DMS79 treated with DMSO at 0.1 percent for 48 hours (cell line): ENCODE results near the gene IL20.
A peak's percentile ranks its signal among the peaks of the same experiment; 100 is the strongest.

ENCODE experiments used
- DNase-seq: peaks from one replicate; lab custom pipeline; 2025; lab: John Stamatoyannopoulos, UW

IL20 gene

GRCh38 chr1:206904423-206905142 lies 39.2 kb downstream of the IL20 start:
- no peak for DNase-seq

DNA sequence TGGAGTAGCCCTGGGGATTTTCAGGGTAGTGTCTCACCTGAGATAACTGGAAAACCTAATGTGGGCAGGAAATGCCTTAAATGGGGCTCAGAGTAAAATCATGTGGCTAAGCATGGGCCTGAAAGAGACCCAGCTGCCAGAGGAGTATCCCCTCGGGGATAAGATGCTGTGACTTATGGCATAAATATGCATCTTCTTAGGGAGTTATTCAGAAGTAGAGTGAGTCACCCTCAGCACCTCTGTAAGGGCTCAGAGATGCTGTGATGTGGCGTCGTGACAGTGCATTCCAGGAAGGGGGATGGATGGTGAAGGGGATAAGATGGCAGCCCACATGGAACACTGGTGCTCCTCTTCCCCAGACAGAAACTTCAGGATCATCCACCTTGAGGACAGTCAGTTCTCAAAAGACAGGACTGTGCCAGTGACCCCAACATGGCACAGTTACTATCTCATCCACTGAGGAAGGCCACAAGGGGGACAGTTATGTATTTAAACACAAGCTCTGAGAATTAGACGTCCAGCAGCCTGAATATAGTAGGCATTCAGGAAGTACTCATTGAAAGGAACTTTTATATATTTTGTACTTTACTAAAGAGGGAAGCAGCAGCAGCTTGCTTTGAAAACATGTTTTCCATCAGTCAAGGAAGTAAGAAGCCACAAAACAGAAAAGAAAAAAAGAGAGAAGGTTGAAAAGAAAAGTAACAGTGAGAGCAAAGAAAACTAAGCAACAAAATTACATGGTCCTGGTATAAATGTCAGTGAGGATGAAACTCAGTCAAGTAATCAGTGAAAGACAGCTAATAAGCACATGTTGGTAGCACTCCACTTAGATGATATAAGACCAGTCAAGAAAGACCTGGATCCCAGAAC lies 40.1 kb downstream of the IL20 start:
- no peak for DNase-seq

GRCh38 chr1:206907304-206907991 lies 42.0 kb downstream of the IL20 start:
- no peak for DNase-seq

DNA sequence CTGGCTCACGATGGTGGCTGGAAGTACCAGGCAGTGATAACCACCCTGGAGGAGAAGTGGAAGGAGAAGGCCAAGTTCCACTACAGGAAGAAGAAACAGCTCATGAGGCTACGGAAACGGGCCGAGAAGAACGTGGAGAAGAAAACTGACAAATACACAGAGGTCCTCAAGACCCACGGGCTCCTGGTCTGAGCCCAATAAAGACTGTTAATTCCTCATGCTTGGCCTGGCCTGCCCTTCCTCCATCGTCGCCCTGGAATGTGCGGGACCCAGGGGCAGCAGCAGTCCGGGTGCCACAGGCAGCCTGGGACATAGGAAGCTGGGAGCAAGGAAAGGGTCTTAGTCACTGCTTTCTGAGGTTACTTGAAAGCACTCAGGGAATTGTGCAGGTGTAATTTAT lies 42.6 kb downstream of the IL20 start:
- no peak for DNase-seq

DNA sequence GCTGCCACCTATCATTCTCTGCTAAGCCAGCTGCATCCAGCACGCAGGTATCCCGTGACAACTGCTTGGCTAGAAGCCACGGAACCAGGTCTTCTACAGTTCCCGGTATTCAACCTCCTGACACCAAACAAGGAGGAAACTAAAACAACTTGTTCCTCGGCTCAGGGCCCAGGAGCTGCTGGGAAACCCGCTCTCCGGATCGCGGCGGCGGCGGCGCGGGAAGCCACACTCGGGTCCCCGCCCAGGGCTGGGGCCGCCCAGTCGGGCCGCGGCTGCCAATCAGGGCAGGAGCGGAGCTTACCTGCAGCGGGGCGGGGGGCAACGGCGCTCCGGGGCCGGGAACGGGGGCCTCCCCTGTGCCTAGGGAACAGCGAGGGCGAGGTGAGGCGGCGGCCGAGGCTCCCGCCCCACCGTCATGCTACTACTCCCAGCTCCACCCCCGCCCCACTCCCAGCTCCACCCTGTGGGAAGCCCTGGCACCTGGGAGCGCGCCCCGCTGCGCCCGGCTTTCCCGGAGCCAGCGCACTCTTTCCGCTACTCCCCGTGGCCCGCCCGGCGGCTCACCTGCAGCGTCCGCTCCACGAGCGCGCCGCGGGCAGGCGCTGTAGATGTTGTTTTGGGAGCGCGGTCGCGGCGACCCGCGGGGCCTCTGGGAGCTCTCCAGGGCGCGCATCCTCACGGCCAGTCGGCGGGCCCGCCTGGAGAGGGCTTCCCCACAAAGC lies 43.9 kb downstream of the IL20 start:
- DNase-seq: peak; percentile 79

GRCh38 chr1:206909883-206910318 lies 44.5 kb downstream of the IL20 start:
- no peak for DNase-seq

- peak; percentile 54 for DNase-seq
These were observed 45.7 kb downstream of the IL20 start for GRCh38 chr1:206911064-206911663.

GRCh38 chr1:206912445-206913095 lies 47.1 kb downstream of the IL20 start:
- DNase-seq: peak; percentile 84

DNA sequence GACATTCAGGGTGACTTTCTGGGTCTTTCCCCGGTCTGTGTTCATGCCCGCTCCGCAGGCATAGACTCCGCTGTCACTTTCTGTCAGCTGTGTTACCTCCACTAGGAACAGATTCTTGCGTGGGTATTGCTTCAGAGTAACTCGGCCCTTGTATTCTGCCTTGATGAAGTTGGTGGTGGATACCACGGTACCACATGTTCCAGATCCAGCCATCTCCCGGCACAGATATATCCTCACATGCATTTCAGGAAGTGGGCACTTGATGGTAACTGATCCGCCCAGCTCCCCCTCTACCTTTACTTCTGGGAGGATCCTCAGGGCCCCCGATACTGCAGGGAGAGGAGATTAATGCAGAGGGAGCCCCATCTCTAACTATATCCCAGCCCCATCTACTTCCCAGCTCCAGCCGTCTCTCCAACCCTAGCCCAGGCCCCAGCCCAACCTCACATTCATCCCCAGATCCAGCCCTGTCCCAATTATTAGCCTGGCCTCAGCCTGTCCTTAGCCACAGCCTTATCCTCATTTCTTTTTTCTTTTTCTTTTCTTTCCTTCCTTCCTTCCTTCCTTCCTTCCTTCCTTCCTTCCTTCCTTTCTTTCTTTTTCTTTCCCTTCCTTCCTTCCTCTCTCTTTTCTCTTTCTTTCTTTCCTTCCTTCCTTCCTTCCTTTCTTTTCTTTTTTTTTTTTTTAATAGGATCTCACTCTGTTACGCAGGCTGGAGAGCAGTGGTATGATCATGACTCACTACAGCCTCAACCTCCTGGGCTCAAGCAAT lies 48.5 kb downstream of the IL20 start:
- no peak for DNase-seq

DNA sequence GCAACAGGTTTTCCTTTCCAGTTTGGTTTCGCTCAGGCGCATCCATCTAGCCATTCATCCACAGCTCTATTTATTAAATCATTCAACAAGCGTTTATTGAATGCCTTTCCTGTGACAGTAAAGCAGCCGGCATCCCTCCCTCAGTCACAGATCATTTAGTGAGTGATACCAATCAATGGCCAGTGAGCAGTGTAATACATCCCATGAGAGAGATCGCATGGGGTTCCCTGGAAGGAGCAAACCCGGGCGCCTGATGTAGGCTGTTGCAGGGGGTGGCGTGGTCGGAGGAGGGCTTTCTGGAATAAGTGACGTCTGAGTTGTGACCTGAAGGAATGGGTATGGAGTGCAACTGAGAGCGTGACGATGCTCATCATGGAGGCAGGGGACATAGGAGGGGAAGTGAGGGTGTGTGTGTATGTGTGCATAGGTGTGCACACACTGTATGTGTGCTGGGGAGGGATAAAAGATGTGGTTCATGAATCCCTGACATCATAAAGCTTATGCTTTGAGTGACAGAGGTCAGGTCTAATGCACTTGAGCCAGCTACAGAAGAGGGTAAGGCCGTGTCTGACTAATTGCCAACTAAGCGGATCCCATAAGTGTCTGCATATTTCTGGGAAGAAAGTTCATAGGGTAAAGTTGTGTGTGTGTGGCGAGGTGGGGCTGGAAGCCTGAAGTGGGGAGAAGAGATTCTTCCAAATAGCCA lies 49.8 kb downstream of the IL20 start:
- peak; percentile 33 for DNase-seq

GRCh38 chr1:206916000-206916709 lies 50.7 kb downstream of the IL20 start:
- DNase-seq: no peak

DNA sequence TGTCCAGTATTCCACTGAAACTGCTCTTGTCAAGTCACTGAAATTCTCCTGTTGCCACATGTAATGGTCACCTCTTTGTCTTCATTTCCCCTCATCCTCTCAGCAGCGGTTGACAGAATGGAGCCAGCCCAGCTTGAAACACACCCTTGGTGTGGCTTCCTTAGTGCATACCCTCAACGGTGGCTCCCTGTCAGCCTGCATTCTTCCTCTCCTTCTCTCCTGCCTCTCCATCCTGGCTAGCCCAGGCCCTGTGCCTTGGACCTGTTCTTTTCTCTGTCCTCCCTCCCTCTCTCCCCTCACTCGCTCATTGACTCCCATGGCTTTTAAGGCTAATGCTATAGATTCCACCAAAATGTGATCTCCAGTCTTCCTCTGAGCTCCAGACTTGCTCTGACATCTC lies 52.7 kb downstream of the IL20 start:
- DNase-seq: no peak
